Astrocyte of the hippocampus (primary cell): ENCODE data around the gene GPC5.
A peak's percentile ranks its signal among the peaks of the same experiment; 100 is the strongest.

Experiments
- DNase-seq: peaks from one replicate; pipeline ENCODE4 v3.0.0; 2011; ENCODE audit warnings: low read depth, low spot score

Gene GPC5

GRCh38 chr13:92143766-92144165 is 745.3 kb downstream of the GPC5 start:
- DNase-seq, result no peak

- no peak for DNase-seq
Observed at GRCh38 chr13:92150606-92151005, 752.2 kb downstream of the GPC5 start.

GRCh38 chr13:92158346-92158745 is 759.9 kb downstream of the GPC5 start:
- DNase-seq, result peak; percentile 46

- DNase-seq, result no peak
Observed at GRCh38 chr13:92164822-92165221, 766.4 kb downstream of the GPC5 start.

- peak; percentile 17 for DNase-seq
Observed at GRCh38 chr13:92172191-92172590, 773.8 kb downstream of the GPC5 start.

- no peak for DNase-seq
Observed at GRCh38 chr13:92173254-92173653, 774.8 kb downstream of the GPC5 start.

GRCh38 chr13:92175330-92175729 is 776.9 kb downstream of the GPC5 start:
- peak; percentile 79 for DNase-seq

- no peak for DNase-seq
Observed at GRCh38 chr13:92177966-92178365, 779.5 kb downstream of the GPC5 start.

- no peak for DNase-seq
Observed at GRCh38 chr13:92179223-92179622, 780.8 kb downstream of the GPC5 start.

- peak; percentile 75 for DNase-seq
Observed at GRCh38 chr13:92187378-92187989, 789.1 kb downstream of the GPC5 start.

- DNase-seq, result no peak
Observed at GRCh38 chr13:92188574-92188973, 790.2 kb downstream of the GPC5 start.

- no peak for DNase-seq
Observed at GRCh38 chr13:92196591-92197256, 798.3 kb downstream of the GPC5 start.

GRCh38 chr13:92197669-92198068 is 799.2 kb downstream of the GPC5 start:
- no peak for DNase-seq

GRCh38 chr13:92218615-92219014 is 820.2 kb downstream of the GPC5 start:
- DNase-seq, result no peak

- DNase-seq, result no peak
Observed at GRCh38 chr13:92221916-92222315, 823.5 kb downstream of the GPC5 start.

GRCh38 chr13:92224052-92224821 is 825.8 kb downstream of the GPC5 start:
- DNase-seq, result peak; percentile 76

- DNase-seq, result no peak
Observed at GRCh38 chr13:92224825-92225224, 826.4 kb downstream of the GPC5 start.

GRCh38 chr13:92225861-92226260 is 827.4 kb downstream of the GPC5 start:
- DNase-seq, result no peak

- DNase-seq, result no peak
Observed at GRCh38 chr13:92232871-92233270, 834.5 kb downstream of the GPC5 start.

- no peak for DNase-seq
Observed at GRCh38 chr13:92251671-92252210, 853.3 kb downstream of the GPC5 start.

GRCh38 chr13:92255526-92255925 is 857.1 kb downstream of the GPC5 start:
- DNase-seq, result no peak

- DNase-seq, result no peak
Observed at GRCh38 chr13:92256211-92256610, 857.8 kb downstream of the GPC5 start.

- DNase-seq, result no peak
Observed at GRCh38 chr13:92259046-92259445, 860.6 kb downstream of the GPC5 start.
